HAP-1 (cell line): Measurements from ENCODE around the gene MFAP3L.
"Not testable (repeated sequence)": the region's sequence is repeated elsewhere in the genome, so short reads cannot be mapped to it uniquely, and the experiment has no call there.

Source experiments
- DNase-seq, 2 experiments: peaks; one replicate each; pipeline ENCODE4 v3.0.0-alpha.2; 2016 to 2020; ENCODE audit warnings: low spot score in 2 of 2
- H3K27me3 ChIP-seq: fragments of 250-450 bp; sonication (Bioruptor Pico); 2 replicates; pipeline ENCODE4 v1.5.1; 2020; ENCODE audit warnings: low read depth, mild to moderate bottlenecking, moderate library complexity
- H3K36me3 ChIP-seq: fragments of 250-450 bp; sonication (Bioruptor Pico); replicated peaks from 2 replicates; pipeline ENCODE4 v1.5.1; 2020; ENCODE audit warnings: mild to moderate bottlenecking
- H3K4me1 ChIP-seq: fragments of 250-450 bp; sonication (Bioruptor Pico); 2 replicates; pipeline ENCODE4 v1.5.1; 2020; ENCODE audit warnings: mild to moderate bottlenecking
- H3K4me3 ChIP-seq: fragments of 250-450 bp; sonication (Bioruptor Pico); 2 replicates; pipeline ENCODE4 v1.5.1; 2020; ENCODE audit warnings: mild to moderate bottlenecking, moderate library complexity
- H3K9me3 ChIP-seq: fragments of 250-450 bp; sonication (Bioruptor Pico); 2 replicates; pipeline ENCODE4 v1.5.1; 2020; ENCODE audit warnings: mild to moderate bottlenecking, moderate library complexity
- in situ Hi-C: fragments of 300-500 bp; cut with MboI; formaldehyde crosslinking; loops from 3 replicates; pipeline ENCODE4 v1.14.3; 2020; ENCODE audit warnings: low sequenced_read_pairs, inconsistent platforms, mixed read lengths

Gene MFAP3L

DNA sequence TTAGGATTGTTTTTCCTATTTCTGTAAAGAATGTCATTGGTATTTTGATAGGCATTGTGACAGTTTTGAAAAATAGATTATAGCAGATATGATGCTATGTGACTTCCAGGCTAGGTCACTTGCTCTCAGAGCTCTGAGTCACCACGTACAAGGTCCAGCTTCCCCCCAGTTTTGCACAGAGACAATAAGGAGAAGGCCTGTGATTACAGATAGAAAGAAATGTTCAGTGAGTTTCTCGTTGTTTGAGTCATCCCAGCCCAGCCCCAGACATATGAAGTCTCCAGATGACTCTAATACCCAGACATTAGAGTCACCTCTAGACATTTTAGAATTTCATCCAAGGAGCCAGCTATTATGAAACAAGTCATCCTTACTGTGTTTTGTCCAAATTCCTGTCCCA, 57.2 kb downstream of the MFAP3L start:
- Histone ChIP-seq H3K4me1 (no peaks in the 10 kb centered on the region), H3K4me3 (no peak overlapping the region), H3K27me3 (peaks cover 5% of the 10 kb centered on the region; the same call in 1 of the 2 replicates), H3K36me3 (no peaks in the 10 kb centered on the region), H3K9me3 (no peaks in the 10 kb centered on the region)
- in situ Hi-C loops: no loop called here
- DNase-seq: no peak

DNA sequence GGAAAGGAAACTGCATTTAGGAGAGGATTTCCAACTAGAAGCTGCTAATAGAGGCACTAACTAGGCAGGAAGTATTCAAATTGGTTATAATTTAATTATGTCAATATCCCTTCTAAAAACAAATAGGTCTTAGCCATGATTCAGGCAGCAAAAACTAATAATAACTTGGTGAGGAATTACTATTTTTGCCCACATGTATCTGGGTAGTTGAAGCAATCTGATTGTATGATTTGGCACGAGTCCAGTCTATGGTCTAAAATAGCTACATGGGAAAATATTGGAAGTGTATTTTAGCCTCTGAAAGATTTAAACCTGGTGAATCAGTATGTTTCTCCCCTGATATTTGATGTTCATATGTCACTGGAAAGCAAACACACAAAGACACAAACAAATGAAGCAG, 62.2 kb downstream of the MFAP3L start:
- DNase-seq: no peak
- H3K9me3 ChIP-seq: no peaks in the 10 kb centered on the region
- H3K4me1 ChIP-seq: peaks cover 2% of the 10 kb centered on the region
- H3K27me3 ChIP-seq: peaks cover 5% of the 10 kb centered on the region; the same call in 1 of the 2 replicates
- no peaks in the 10 kb centered on the region for H3K36me3 ChIP-seq
- no peak overlapping the region for H3K4me3 ChIP-seq
- in situ Hi-C loops: no loop called here

DNA sequence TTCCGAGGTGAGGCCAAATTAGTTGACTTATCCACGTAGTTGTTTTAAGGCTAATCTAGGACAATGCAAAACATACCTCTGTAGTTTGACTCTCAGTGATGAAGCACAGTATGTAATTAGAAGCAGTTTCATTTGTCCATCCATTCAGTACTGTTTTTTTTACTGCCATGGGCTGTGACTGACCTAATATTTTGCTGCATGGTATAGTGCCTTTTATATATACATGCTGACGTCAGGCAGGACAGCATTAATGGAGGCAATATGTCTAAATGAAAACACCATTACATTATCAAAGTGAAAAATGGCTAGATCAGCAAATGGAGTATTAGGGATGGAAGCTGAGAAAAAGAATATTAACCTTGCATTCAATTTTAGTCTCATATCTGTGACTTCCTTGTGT, 66.9 kb downstream of the MFAP3L start:
- Histone ChIP-seq H3K4me3 (no peak overlapping the region), H3K4me1 (peaks cover 7% of the 10 kb centered on the region), H3K36me3 (no peaks in the 10 kb centered on the region), H3K27me3 (no peaks in the 10 kb centered on the region; the same call in 1 of the 2 replicates), H3K9me3 (no peaks in the 10 kb centered on the region)
- in situ Hi-C loops: no loop called here
- no peak for DNase-seq

DNA sequence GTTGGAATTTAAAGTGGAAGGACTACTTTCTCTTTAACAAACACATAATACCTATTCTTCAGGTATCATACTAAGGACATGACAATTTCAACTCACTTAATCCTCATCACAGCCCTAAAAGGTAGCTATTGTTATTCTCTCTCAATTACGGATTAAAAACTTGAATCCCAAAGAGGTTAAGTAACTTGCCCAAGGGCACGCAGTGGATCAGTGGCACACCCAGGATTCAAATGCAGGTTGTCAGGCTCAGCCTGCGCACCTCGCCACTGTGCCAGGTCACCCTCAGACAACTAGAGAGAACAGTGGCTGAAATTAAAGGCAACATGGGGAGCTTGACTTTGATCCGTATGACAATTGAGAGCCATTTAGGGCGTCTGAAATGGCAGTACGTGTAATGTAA, 67.6 kb downstream of the MFAP3L start:
- Histone ChIP-seq H3K27me3 (peaks cover 4% of the 10 kb centered on the region; the same call in 1 of the 2 replicates), H3K4me3 (no peak overlapping the region), H3K4me1 (peaks cover 7% of the 10 kb centered on the region), H3K36me3 (no peaks in the 10 kb centered on the region), H3K9me3 (no peaks in the 10 kb centered on the region)
- peak; percentile 69 to 70 for DNase-seq
- in situ Hi-C loops: no loop called here

DNA sequence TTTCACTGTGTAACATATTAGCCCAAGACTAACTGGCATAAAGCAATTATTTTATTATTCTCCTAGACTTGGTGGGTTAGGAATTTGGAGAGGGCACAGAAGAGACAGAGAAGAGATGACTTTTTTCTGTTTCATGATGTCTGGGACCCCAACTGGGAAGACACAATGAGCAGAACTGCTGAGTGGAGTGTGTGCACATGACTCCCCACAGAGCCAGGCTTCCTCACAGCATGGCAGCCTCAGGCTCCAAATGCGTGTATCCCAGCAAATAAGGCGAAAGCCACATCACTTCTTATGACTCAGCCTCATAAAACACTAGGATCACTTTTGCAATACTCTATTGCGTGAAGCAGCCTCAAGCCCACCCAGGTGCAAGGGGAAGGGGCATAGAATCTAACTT, 68.4 kb downstream of the MFAP3L start:
- H3K4me1 ChIP-seq: peaks cover 7% of the 10 kb centered on the region
- H3K9me3 ChIP-seq: no peaks in the 10 kb centered on the region
- 0 out of 2 replicates have a peak, but pooled peaks cover 4% of the 10 kb centered on the region for H3K27me3 ChIP-seq
- no peak overlapping the region for H3K4me3 ChIP-seq
- no peaks in the 10 kb centered on the region for H3K36me3 ChIP-seq
- in situ Hi-C loops: no loop called here
- no peak for DNase-seq

DNA sequence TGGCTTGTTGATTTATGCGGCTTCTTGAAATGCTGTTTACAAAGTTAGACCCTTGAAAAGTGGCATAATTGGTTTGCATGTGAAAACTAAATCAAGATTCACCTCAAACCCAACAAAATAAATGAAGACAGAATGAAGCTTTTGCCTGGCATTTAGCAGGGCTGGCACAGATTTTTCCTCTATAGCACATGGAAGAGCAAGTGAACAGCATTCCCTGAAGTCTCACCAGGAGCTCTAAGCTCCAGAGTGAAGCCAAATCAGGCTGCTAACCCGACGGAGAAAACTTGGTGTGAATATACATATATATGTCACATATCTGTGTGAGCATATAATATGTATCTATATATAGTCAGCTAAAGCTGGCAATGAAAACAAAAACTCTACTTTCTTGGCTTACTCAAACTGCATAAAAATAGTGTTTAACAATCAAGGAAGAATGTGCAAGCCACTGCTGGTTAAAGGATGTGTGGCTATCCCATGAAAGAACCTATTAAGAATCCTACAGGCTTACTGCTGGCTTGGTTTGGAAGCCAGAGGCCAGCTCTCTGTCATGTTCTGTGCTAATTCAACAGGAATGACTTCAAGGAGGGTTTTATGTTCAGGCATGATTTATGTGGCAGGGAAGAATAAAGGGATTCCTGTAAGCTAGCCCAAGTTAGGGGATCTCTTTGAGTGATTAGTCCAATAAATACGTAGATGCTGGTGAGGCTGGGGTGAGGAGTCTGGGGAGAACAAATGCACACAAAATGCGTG, 69.9 kb downstream of the MFAP3L start:
- peak; percentile 17 to 45 for DNase-seq
- Histone ChIP-seq H3K4me3 (no peak overlapping the region), H3K9me3 (no peaks in the 10 kb centered on the region), H3K4me1 (peaks cover 7% of the 10 kb centered on the region), H3K27me3 (0 out of 2 replicates have a peak, but pooled peaks cover 4% of the 10 kb centered on the region), H3K36me3 (no peaks in the 10 kb centered on the region)
- in situ Hi-C loops: no loop called here

DNA sequence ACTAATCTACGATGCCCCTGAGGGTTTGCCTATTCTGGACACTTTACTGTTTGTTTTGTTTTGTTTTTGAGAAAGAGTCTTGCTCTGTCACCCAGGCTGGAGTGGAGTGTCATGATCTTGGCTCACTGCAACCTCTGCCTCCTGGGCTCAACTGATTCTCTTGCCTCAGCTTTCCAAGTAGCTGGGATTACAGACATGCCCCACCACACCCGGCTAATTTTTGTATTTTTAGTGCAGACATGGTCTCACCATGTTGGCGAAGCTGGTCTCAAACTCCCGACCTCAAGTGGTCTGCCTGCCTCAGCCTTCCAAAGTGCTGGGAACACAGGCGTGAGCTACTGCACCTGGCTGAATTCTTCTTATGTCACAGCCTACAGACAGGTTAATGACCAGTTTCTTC, 70.7 kb downstream of the MFAP3L start:
- H3K4me1 ChIP-seq: peaks cover 7% of the 10 kb centered on the region
- H3K27me3 ChIP-seq: 0 out of 2 replicates have a peak, but pooled peaks cover 4% of the 10 kb centered on the region
- DNase-seq: no peak
- H3K36me3 ChIP-seq: no peaks in the 10 kb centered on the region
- H3K4me3 ChIP-seq: no peak overlapping the region
- in situ Hi-C loops: no loop called here
- H3K9me3 ChIP-seq: no peaks in the 10 kb centered on the region

DNA sequence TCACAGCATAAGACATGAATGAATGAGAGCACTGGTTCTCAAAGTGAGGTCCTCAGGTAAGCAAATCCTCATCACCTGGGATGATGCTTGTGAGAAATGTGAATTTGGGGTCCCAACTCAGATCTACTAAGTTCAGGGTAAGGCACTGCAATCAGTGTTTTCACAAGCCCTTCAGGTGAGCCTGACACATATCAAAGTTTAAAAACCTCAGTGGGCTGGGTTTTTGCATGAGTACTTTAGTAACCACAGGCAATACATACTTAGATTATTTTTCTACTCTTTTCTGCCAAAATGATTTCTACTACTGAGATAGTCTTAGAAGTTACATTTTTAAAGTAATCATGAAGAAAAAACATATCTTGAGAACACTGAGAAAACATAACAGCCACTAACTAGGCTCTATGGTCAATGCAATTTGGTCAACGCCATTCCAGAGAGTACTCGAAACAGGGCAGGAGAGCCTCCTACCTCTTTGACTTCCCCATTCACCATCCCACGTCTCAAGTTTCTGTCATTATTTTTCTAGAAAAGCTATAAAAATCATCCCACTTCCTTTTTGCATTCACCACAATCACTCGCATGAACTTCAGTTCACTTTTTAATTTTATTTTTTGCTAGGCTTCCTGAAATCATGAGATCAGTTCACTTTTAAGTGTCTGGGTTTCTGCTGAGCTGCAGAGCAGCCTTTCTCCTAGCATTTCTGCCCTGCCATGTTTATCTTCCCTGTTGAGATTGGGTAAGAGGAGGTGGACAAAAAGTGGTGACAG, 73.8 kb downstream of the MFAP3L start:
- Histone ChIP-seq H3K27me3 (peaks cover 7% of the 10 kb centered on the region; the same call in 1 of the 2 replicates), H3K36me3 (no peaks in the 10 kb centered on the region), H3K4me1 (0 out of 2 replicates have a peak, but pooled peaks cover 3% of the 10 kb centered on the region), H3K4me3 (no peak overlapping the region), H3K9me3 (0 out of 2 replicates have a peak, but pooled peaks cover 2% of the 10 kb centered on the region)
- in situ Hi-C loops: no loop called here
- no peak for DNase-seq

DNA sequence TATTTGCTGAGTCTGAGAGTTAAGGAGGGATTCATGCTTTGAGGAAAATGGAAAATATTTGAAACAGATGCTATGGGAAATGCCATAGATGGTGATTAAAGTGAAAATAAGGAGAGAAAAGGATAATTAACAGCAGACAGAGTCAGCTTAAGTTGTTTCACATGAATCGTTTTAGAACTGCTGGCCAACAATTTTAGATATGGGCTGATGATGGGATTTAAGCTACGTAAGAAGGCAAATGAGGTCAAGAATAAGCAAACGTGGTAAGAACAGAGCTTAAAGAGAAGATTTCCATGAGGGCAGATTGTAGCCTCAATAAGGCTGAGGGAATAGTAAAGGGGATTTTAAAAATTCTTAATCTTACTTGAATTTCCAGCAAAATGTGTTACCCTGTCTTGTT, 77.9 kb downstream of the MFAP3L start:
- Histone ChIP-seq H3K27me3 (peaks cover 2% of the 10 kb centered on the region; the same call in 1 of the 2 replicates), H3K9me3 (0 out of 2 replicates have a peak, but pooled peaks cover 2% of the 10 kb centered on the region), H3K36me3 (no peaks in the 10 kb centered on the region), H3K4me3 (no peak overlapping the region), H3K4me1 (peaks cover 4% of the 10 kb centered on the region; the same call in 1 of the 2 replicates)
- no peak for DNase-seq
- in situ Hi-C loops: no loop called here

DNA sequence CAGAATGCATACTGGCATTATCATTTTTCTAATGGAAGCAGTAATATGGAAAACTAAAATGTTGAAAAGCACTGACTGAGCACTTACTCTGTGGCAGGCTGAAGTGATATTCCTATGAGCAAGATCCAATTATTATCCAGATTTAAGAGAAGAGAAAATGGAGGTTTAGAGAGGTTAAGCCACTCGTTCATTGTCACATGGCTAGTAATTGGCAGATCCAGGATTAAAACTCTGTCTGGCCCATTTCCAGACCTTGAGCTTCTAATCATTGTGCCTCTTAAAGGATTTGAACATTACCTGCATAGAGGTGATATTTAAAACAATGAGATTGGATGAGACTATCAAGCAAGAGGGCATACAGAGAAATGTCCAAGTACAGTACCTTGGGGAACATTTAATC, 80.6 kb downstream of the MFAP3L start:
- no peak for DNase-seq
- peaks cover 10% of the 10 kb centered on the region for H3K4me1 ChIP-seq
- peaks cover 2% of the 10 kb centered on the region; the same call in 1 of the 2 replicates for H3K27me3 ChIP-seq
- no peaks in the 10 kb centered on the region for H3K36me3 ChIP-seq
- H3K9me3 ChIP-seq: peaks cover 2% of the 10 kb centered on the region; the same call in 1 of the 2 replicates
- in situ Hi-C loops: no loop called here
- no peak overlapping the region for H3K4me3 ChIP-seq

DNA sequence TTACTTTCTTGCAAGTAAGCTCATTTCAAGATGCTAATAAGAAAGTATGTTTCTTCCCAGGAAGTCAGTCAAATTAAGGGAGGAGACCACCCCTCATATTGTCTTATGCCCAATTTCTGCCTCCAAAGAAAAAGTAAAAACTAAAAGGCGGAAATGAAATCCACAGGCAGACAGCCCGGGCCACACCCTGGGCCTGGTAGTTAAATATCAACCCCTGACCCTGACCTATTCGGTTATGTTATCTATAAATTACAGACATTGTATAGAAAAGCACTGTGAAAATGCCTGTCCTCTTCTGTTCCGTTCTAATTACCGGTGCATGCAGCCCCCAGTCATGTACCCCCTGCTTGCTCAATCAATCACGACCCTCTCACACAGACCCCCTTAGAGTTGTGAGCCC, 82.6 kb downstream of the MFAP3L start:
- H3K36me3 ChIP-seq, H3K4me3 ChIP-seq, in situ Hi-C loops, H3K4me1 ChIP-seq, H3K9me3 ChIP-seq, DNase-seq, H3K27me3 ChIP-seq: not testable (repeated sequence)

DNA sequence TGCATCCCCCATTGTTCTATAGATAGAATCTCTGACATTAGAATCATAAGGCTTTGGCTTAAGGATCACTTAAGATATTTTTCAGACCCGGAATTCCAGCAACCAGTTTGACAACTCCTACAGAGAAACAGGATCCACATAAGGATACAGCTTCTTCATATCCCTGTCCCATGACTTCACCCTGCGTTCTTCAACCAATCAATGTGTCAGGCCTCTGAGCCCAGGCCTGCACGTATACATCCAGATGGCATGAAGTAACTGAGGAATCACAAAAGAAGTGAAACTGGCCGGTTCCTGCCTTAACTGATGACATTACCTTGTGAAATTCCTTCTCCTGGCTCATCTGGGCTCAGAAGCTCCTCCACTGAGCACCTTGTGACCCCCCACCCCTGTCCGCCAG, 85.1 kb downstream of the MFAP3L start:
- Histone ChIP-seq H3K9me3 (no peaks in the 10 kb centered on the region; the same call in 1 of the 2 replicates), H3K4me3 (no peak overlapping the region), H3K4me1 (peaks cover 10% of the 10 kb centered on the region), H3K27me3 (no peaks in the 10 kb centered on the region), H3K36me3 (no peaks in the 10 kb centered on the region)
- DNase-seq: no peak
- in situ Hi-C loops: no loop called here

DNA sequence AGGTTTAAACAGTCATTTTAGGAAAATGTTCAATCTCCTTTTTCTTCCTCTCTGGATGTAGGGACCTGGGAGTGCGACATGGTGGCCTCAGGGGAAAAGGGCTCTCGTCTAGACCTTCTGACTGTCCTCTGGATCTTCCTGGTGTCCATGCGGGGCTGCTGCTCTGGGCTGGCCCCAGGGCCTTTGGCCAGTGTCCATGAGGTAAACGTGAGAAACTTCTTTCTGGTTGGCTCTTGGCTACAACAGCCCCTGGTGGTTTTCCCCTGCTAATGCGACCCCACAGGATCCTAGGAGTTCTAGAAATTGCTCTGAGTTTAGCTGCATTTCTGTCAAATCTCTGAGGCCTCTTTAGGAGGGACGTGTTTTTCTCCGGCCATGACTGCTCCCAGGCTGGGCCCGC, 85.7 kb downstream of the MFAP3L start:
- Histone ChIP-seq H3K36me3 (no peaks in the 10 kb centered on the region), H3K27me3 (no peaks in the 10 kb centered on the region), H3K4me1 (peaks cover 10% of the 10 kb centered on the region), H3K9me3 (no peaks in the 10 kb centered on the region; the same call in 1 of the 2 replicates), H3K4me3 (no peak overlapping the region)
- peak in 1 of 2 experiments; percentile 37 for DNase-seq
- in situ Hi-C loops: no loop called here
